HepG2 (cell line): ENCODE results near the gene RABGEF1. TPM values are rescaled to one million over a fixed set of nuclear protein-coding genes. Genes with fewer than 3 reads are reported as not detected.

ENCODE experiments used
- AHR ChIP-seq: IDR thresholded peaks from 2 replicates; pipeline ENCODE4 v1.6.1; 2018; ENCODE audit warnings: missing genetic modification reagents, missing compliant biosample characterization
- ATF7-NPFF ChIP-seq: sonication (generic); formaldehyde crosslinking; IDR thresholded peaks from 2 replicates; pipeline ENCODE4 v1.8.1; 2023; ENCODE audit warnings: mild to moderate bottlenecking, low read depth, missing genetic modification reagents, moderate library complexity
- ELF4 ChIP-seq: sonication (generic); formaldehyde crosslinking; IDR thresholded peaks from 2 replicates; pipeline ENCODE4 v1.5.0; 2020; ENCODE audit warnings: missing genetic modification reagents, mild to moderate bottlenecking, moderate library complexity, borderline replicate concordance
- ETV5 ChIP-seq: IDR thresholded peaks from 2 replicates; pipeline ENCODE4 v1.6.1; 2018; ENCODE audit warnings: missing biosample characterization, missing genetic modification reagents, inconsistent platforms, borderline replicate concordance
- HMG20B ChIP-seq: conservative IDR thresholded peaks from 2 replicates; pipeline ENCODE4 v1.6.1; 2016; ENCODE audit warnings: missing genetic modification reagents, missing compliant biosample characterization
- HMGXB3 ChIP-seq: sonication (generic); formaldehyde crosslinking; IDR thresholded peaks from 2 replicates; pipeline ENCODE4 v1.4.0; 2020; ENCODE audit warnings: missing genetic modification reagents, borderline replicate concordance
- MYC ChIP-seq: sonication (generic); formaldehyde crosslinking; IDR thresholded peaks from 2 replicates; pipeline ENCODE4 v1.9.0; 2021; ENCODE audit warnings: missing genetic modification reagents, borderline replicate concordance
- NFE2L2 ChIP-seq: fragments of 150-350 bp; IDR thresholded peaks from 2 replicates; pipeline ENCODE4 v1.6.1; 2014; ENCODE audit warnings: low read length
- ZC3H13 ChIP-seq: sonication (generic); formaldehyde crosslinking; IDR thresholded peaks from 2 replicates; pipeline ENCODE4 v1.8.1; 2023; ENCODE audit warnings: mild to moderate bottlenecking, missing genetic modification reagents, moderate library complexity
- ZFAT ChIP-seq: sonication (generic); formaldehyde crosslinking; conservative IDR thresholded peaks from 2 replicates; pipeline ENCODE4 v1.8.1; 2023; ENCODE audit warnings: missing genetic modification reagents, inconsistent platforms
- ZNF138 ChIP-seq: sonication (generic); formaldehyde crosslinking; IDR thresholded peaks from 2 replicates; pipeline ENCODE4 v1.5.0; 2020; ENCODE audit warnings: mild to moderate bottlenecking, low read depth, missing genetic modification reagents
- ZNF407 ChIP-seq: sonication (generic); formaldehyde crosslinking; IDR thresholded peaks from one replicate; pipeline ENCODE4 v1.5.1; 2020; ENCODE audit warnings: mild to moderate bottlenecking, missing genetic modification reagents; ENCODE audit errors: not compliant biosample characterization
- ZNF432 ChIP-seq: sonication (generic); formaldehyde crosslinking; IDR thresholded peaks from 2 replicates; pipeline ENCODE4 v1.5.0; 2020; ENCODE audit warnings: missing genetic modification reagents, mild to moderate bottlenecking, borderline replicate concordance
- ZNF496 ChIP-seq: sonication (generic); formaldehyde crosslinking; IDR thresholded peaks from 2 replicates; pipeline ENCODE4 v1.8.1; 2023; ENCODE audit warnings: mild to moderate bottlenecking, moderate library complexity, missing genetic modification reagents; ENCODE audit not compliant: insufficient replicate concordance
- ZNF776 ChIP-seq: sonication (generic); formaldehyde crosslinking; IDR thresholded peaks from 2 replicates; pipeline ENCODE4 v1.4.0; 2020; ENCODE audit warnings: mild to moderate bottlenecking, missing genetic modification reagents
- ZSCAN9 ChIP-seq: IDR thresholded peaks from 2 replicates; pipeline ENCODE4 v1.6.1; 2016; ENCODE audit warnings: borderline replicate concordance
- polyA plus RNA-seq, 8 experiments: library from polyadenylated mRNA; depleted of rRNA in 3 of 8; stranded (reverse) in 7 of 8; unstranded in 1 of 8; fragments of >200 nt; fragmentation: Illumina TruSeq in 4 of 8; extraction: Trizol in 4 of 8; gene quantifications; 2 replicates each; pipeline versions ENCODE4 v1.2.1 to v1.2.3, GENCODE V29; 2011 to 2016; ENCODE audit warnings: low read depth in 4 of 8, missing spikeins in 1 of 8, mixed read lengths in 1 of 8; ENCODE audit not compliant: insufficient read depth in 1 of 8
- total RNA-seq, 5 experiments: library from RNA; depleted of rRNA; stranded (reverse); fragments of >200 nt; fragmentation: Illumina TruSeq; extraction: Trizol; gene quantifications; 2 replicates each; pipeline ENCODE4 v1.2.3, GENCODE V29; 2016; ENCODE audit warnings: low read depth in 1 of 5

Gene RABGEF1
- total and polyA plus RNA-seq, 2 of the 13 experiments (the other 11 are each of a cell fraction or from before 2014, with no cell fraction given) = 22.7 to 35.3 TPM

GRCh38 chr7:66740302-66740979 is at the start of gene RABGEF1 (continued):
- no peak for TF ChIP-seq HMG20B (CRISPR knock-in tag)
- no peak for TF ChIP-seq NFE2L2
- TF ChIP-seq ZC3H13 (CRISPR knock-in tag) = peak; percentile 79; the same call in 1 of the 2 replicates
- TF ChIP-seq ZFAT (CRISPR knock-in tag) = no peak
- TF ChIP-seq AHR (CRISPR knock-in tag) = peak; percentile 19; the same call in 1 of the 2 replicates
- 0 out of 2 replicates have a peak, but pooled peaks have one; percentile 14 for TF ChIP-seq HMGXB3 (CRISPR knock-in tag)
- no peak; the same call in 1 of the 2 replicates for TF ChIP-seq ZNF432 (CRISPR knock-in tag)
- TF ChIP-seq ZNF776 (CRISPR knock-in tag) = no peak; the same call in 1 of the 2 replicates
- peak; percentile 72 for TF ChIP-seq MYC (CRISPR knock-in tag)
- TF ChIP-seq ZNF407 (CRISPR knock-in tag) = no peak
- no peak for TF ChIP-seq ZNF496 (CRISPR knock-in tag)
- TF ChIP-seq ELF4 = 0 out of 2 replicates have a peak, but pooled peaks have one; percentile 31
- TF ChIP-seq ATF7-NPFF (CRISPR knock-in tag) = peak; percentile 43; the same call in 1 of the 2 replicates
- TF ChIP-seq ZSCAN9 (CRISPR knock-in tag) = no peak
- TF ChIP-seq ZNF138 = no peak
- peak; percentile 68 for TF ChIP-seq ETV5 (CRISPR knock-in tag)
